OCI-LY1 (cell line): ENCODE measurements around the gene GPR62.

Experiments used
- EZH2 ChIP-seq: fragments of 200-600 bp; sonication (generic), shearing (Covaris generic); IDR thresholded peaks from 2 replicates; pipeline ENCODE4 v1.8.0; 2017; ENCODE audit warnings: borderline replicate concordance, mixed run types, mild to moderate bottlenecking, antibody characterized with exemption, low read length, moderate library complexity, mixed read lengths
- TF ChIP-seq, protein P1 (sequence below): fragments of 200-600 bp; sonication (generic), shearing (Covaris generic); IDR thresholded peaks from 2 replicates; pipeline ENCODE4 v1.5.1; 2017; ENCODE audit warnings: mild to moderate bottlenecking, antibody characterized with exemption, low read length, moderate library complexity, mixed read lengths

DNA sequence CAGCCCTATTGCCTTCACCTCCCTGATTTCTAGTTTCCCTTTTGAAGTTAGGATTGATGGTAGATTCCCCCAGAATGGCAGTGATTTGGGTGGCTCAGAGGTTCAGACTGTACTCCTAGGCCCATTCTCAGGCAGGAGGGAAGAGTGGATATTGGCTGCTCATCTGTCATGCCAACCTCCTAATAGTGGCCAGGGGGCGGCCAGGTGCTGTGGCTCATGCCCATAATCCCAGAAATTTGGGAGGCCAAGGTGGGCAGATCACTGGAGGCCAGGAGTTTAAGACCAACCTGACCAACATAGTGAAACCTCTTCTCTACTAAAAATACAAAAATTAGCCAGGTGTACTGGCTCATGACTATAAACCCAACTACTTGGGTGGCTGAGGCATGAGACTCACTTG, 24.7 kb upstream of the GPR62 start:
- no peak for TF ChIP-seq EZH2
- TF ChIP-seq, protein P1, sequence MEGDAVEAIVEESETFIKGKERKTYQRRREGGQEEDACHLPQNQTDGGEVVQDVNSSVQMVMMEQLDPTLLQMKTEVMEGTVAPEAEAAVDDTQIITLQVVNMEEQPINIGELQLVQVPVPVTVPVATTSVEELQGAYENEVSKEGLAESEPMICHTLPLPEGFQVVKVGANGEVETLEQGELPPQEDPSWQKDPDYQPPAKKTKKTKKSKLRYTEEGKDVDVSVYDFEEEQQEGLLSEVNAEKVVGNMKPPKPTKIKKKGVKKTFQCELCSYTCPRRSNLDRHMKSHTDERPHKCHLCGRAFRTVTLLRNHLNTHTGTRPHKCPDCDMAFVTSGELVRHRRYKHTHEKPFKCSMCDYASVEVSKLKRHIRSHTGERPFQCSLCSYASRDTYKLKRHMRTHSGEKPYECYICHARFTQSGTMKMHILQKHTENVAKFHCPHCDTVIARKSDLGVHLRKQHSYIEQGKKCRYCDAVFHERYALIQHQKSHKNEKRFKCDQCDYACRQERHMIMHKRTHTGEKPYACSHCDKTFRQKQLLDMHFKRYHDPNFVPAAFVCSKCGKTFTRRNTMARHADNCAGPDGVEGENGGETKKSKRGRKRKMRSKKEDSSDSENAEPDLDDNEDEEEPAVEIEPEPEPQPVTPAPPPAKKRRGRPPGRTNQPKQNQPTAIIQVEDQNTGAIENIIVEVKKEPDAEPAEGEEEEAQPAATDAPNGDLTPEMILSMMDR = no peak
